Subcutaneous adipose tissue (tissue), 4 donors: ENCODE data around the gene SIGLEC7. TPM values are rescaled to one million over a fixed set of nuclear protein-coding genes. Genes with fewer than 3 reads are reported as not detected.

Experiments
- total RNA-seq, 4 donors: library from RNA; depleted of rRNA; stranded (reverse); fragments of >200 nt; gene quantifications; one replicate each; pipeline ENCODE4 v1.1.0, GENCODE V29; 2016
- TF ChIP-seq, protein P1 (sequence below): fragments of 450-650 bp; IDR thresholded peaks from one replicate; pipeline ENCODE4 v1.5.1; 2016; ENCODE audit warnings: low read depth, mild to moderate bottlenecking, control low read depth, antibody characterized with exemption, moderate library complexity

SIGLEC7 gene
- total RNA-seq, 4 donors from 2014 or later = 0.57 to 13.4 (median 4.2) TPM

DNA sequence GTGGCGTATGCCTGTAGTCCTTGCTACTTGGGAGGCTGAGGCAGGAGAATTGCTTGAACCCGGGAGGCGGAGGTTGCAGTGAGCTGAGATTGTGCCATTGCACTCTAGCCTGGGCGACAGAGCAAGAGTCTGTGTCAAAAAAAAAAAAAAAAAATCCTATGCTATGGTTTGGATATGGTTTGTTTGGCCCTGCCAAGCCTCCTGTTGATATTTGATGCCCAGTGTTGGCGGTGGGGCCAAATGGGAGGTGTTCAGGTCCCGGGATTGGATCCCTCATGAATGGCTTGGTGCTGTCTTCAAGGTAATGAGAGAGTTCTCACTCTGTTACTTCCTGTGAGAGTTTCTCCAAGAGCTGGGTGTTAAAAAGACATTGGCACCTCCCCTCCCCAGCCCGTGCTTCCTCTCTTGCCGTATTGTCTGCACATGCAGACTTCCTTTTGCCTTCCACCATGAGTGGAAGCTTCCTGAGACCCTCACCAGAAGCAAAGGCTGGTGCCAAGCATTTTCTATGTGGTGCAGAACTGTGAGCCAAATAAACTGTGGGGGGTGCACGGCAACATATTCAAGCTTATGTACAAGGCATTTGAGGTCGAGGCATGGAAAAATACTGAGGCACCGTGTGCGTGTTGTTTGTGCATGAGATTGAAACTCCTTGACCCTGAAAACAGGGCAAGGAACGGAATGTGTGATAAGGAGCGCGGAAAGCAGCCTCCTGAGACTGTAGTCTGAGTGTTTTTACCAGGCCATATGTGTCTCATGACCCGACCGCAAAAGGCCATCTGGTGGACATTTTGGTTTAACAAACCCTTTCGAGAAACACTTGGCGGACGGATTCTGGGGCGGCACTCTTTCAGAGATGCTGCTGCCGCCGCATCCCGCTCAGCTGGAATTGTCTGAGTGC, 10.1 kb upstream of the SIGLEC7 start:
- TF ChIP-seq, protein P1, sequence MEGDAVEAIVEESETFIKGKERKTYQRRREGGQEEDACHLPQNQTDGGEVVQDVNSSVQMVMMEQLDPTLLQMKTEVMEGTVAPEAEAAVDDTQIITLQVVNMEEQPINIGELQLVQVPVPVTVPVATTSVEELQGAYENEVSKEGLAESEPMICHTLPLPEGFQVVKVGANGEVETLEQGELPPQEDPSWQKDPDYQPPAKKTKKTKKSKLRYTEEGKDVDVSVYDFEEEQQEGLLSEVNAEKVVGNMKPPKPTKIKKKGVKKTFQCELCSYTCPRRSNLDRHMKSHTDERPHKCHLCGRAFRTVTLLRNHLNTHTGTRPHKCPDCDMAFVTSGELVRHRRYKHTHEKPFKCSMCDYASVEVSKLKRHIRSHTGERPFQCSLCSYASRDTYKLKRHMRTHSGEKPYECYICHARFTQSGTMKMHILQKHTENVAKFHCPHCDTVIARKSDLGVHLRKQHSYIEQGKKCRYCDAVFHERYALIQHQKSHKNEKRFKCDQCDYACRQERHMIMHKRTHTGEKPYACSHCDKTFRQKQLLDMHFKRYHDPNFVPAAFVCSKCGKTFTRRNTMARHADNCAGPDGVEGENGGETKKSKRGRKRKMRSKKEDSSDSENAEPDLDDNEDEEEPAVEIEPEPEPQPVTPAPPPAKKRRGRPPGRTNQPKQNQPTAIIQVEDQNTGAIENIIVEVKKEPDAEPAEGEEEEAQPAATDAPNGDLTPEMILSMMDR = no peak

DNA sequence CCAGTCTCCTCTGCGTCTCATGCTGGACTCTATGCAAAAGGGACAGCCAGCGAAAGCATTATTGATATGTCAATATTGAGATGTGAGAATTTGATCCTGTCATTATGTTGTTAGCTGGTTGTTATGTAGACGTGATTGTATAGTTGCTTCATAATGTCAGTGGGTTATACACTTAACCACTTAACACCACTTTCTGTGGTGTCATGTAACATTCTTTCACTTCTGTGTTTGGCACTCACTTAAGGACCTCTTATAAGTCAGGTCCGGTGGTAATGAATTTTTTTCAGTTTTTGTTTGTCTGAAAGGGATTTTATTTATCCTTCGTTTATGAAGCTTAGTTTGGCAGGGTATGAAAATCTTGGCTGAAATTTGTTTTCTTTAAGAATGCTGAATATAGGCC, 7.1 kb upstream of the SIGLEC7 start:
- TF ChIP-seq, protein P1 = no peak

DNA sequence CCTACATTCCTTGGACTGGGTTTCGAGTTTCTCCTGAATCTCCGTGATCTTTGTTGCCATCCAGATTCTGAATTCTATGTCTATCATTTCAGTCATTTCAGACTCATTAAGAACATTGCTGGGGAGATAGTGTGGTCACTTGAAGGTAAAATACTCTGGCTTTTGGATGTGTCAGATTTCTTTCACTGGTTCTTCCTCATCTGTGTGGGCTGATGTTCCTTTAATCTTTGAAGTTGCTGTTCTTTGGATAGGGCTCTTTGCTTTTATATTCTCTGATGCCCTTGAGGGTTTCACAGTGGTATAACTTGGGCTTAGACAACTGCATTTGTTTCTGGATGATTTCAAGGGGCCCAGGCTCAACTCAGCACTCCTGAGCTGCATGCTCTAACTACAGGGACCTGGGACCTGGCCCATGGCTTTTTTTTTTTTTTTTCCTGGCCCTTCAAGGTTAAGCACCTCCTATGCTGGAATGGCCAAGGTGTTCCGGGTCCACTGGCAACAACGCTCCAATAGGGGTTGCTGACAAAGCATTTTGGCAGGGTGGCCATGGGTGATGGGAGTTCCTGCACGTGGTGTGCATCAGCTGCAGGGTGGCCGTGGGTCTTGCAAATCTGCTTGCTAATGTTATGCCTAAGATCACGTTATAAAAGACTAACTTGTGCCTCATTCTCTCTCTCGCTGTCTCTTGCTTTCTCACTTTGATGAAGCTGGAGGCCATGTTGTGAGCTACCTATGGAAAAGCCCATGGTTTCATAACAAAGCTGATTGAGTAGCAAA, 5.9 kb upstream of the SIGLEC7 start:
- TF ChIP-seq, protein P1 = no peak

DNA sequence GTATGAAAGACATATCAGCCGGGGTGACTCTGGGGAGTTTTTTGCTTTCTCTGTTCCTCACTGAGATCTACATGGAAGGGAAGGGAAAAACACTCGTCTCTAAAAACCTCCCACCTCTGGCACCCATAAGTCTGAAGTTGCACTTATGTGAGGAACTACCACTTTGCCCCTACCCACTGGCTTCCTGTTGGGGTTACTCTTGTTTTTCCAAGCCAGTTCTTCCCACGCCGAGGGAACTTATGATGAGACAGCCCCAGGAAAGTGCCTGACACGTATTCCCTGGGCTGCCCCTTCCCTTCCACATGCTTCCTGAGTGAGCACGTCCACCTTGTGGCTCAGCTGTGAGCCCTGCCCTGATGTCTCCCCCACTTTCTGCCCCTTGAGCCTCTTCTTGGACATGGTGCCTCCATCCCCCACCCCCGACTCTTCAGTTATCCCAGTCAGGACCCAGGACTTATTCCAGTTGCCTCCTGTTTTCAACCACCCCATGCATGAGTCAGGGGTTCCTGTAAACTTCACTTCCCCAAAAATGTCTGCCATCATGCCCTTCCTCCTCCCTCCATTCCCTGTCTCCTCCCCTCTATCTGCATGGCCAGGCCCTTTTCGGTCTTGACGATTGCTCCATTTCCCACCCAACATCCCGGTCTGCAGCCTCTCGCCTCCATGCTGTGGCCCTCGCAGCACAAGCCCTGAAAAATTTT, 5.1 kb upstream of the SIGLEC7 start:
- TF ChIP-seq, protein P1 = no peak

GRCh38 chr19:51137792-51138425, 4.2 kb upstream of the SIGLEC7 start:
- TF ChIP-seq, protein P1 = no peak

- TF ChIP-seq, protein P1 = no peak
These were observed 3.5 kb upstream of the SIGLEC7 start for GRCh38 chr19:51138549-51138979.
